B cell (primary cell): ENCODE measurements around the gene CTPS1. TPM values are rescaled to one million over a fixed set of nuclear protein-coding genes. Genes with fewer than 3 reads are reported as not detected.

Experiments
- ATAC-seq: fragments of 200-7000 bp; cut with Tn5 transposase; one replicate; pipeline ENCODE4 v1.10.0; 2021; ENCODE audit warnings: low read depth, mild to moderate bottlenecking, moderate number of reproducible peaks, moderate library complexity
- CTCF ChIA-PET: fragments of 350-600 bp; sonication (Branson Sonifier 250); formaldehyde crosslinking; loops from one replicate; lab custom pipeline; 2021; ENCODE audit warnings: antibody characterized with exemption, inconsistent platforms; lab: Charles Lee
- POLR2A ChIA-PET: fragments of 350-600 bp; sonication (Branson Sonifier 250); formaldehyde crosslinking; loops from one replicate; lab custom pipeline; 2021; ENCODE audit warnings: antibody characterized with exemption; lab: Charles Lee
- DNase-seq: peaks from one replicate; pipeline ENCODE4 v3.0.0; 2013
- H2AFZ ChIP-seq: 2 replicates; pipeline ENCODE4 v1.6.1; 2012; ENCODE audit warnings: mild to moderate bottlenecking, low read depth, low read length; ENCODE audit not compliant: insufficient read depth, poor library complexity, severe bottlenecking
- H3K27ac ChIP-seq, 2 donors: 1 replicate in 1 of 2; 2 replicates in 1 of 2; pipeline ENCODE4 v1.5.1; 2012 to 2013; ENCODE audit warnings: low read length in 2 of 2, mild to moderate bottlenecking in 2 of 2, moderate library complexity in 1 of 2
- H3K27me3 ChIP-seq, 4 experiments: fragments of 200-600 bp in 1 of 4; sonication (generic) in 1 of 4; replicated peaks in 1 of 4; 1 replicate in 2 of 4; 2 replicates in 2 of 4; pipeline versions ENCODE4 v1.6.1 to v1.7.0; 2013 to 2016; ENCODE audit warnings: low read length in 3 of 4, mild to moderate bottlenecking in 2 of 4, mixed read lengths in 1 of 4, moderate library complexity in 1 of 4; ENCODE audit not compliant: insufficient read depth in 4 of 4, control insufficient read depth in 3 of 4; ENCODE audit errors: control extremely low read depth in 1 of 4
- H3K36me3 ChIP-seq, 2 experiments: replicated peaks in 1 of 2; 1 replicate in 1 of 2; 2 replicates in 1 of 2; pipeline versions ENCODE4 v1.6.1 to v1.7.1; 2013; ENCODE audit warnings: low read length in 1 of 2; ENCODE audit not compliant: insufficient read depth in 2 of 2, control insufficient read depth in 1 of 2; ENCODE audit errors: control extremely low read depth in 1 of 2, extremely low read depth in 1 of 2
- H3K4me1 ChIP-seq, 2 donors: fragments of 200-600 bp in 1 of 2; sonication (generic) in 1 of 2; 1 replicate in 1 of 2; 2 replicates in 1 of 2; pipeline versions ENCODE4 v1.5.1 to v1.6.1; 2013 to 2017; ENCODE audit warnings: low read length in 2 of 2; ENCODE audit not compliant: control insufficient read depth in 2 of 2, insufficient read depth in 2 of 2
- H3K4me2 ChIP-seq: replicated peaks from 2 replicates; pipeline ENCODE3; 2012; ENCODE audit warnings: mild to moderate bottlenecking, low read depth, low read length; ENCODE audit not compliant: poor library complexity, severe bottlenecking
- H3K4me3 ChIP-seq, 5 experiments: fragments of 200-600 bp in 1 of 5; sonication (generic) in 1 of 5; 1 replicate in 3 of 5; 2 replicates in 2 of 5; pipeline versions ENCODE4 v1.5.1 to v1.7.0; 2011 to 2016; ENCODE audit warnings: low read length in 4 of 5, mild to moderate bottlenecking in 4 of 5, low read depth in 2 of 5, control low read depth in 1 of 5, moderate library complexity in 1 of 5; ENCODE audit not compliant: insufficient read depth in 1 of 5; ENCODE audit errors: control extremely low read depth in 1 of 5, extremely low read depth in 1 of 5
- H3K79me2 ChIP-seq: fragments of 200-600 bp; sonication (generic); one replicate; pipeline ENCODE4 v1.6.0; 2016; ENCODE audit warnings: low read length; ENCODE audit not compliant: control insufficient read depth, insufficient read depth
- H3K9ac ChIP-seq: fragments of 200-600 bp; sonication (generic); 2 replicates; pipeline ENCODE4 v1.6.1; 2017; ENCODE audit warnings: mild to moderate bottlenecking, low read length, moderate library complexity
- H3K9me3 ChIP-seq, 3 donors: one replicate each; pipeline versions ENCODE4 v1.6.1 to v1.7.1; 2013; ENCODE audit warnings: low read length in 2 of 3; ENCODE audit not compliant: control insufficient read depth in 2 of 3, insufficient read depth in 1 of 3; ENCODE audit errors: control extremely low read depth in 1 of 3
- H4K20me1 ChIP-seq: 2 replicates; pipeline ENCODE4 v1.6.0; 2012; ENCODE audit warnings: mild to moderate bottlenecking, low read length; ENCODE audit not compliant: insufficient read depth, control insufficient read depth, poor library complexity, severe bottlenecking
- H3K27ac Mint-ChIP-seq: one replicate; pipeline ENCODE4 v1.8.0; 2021; ENCODE audit warnings: mixed read lengths
- H3K27me3 Mint-ChIP-seq: one replicate; pipeline ENCODE4 v1.8.0; 2021; ENCODE audit warnings: mixed read lengths
- H3K4me1 Mint-ChIP-seq: one replicate; pipeline ENCODE4 v1.8.0; 2021; ENCODE audit warnings: mixed read lengths
- H3K4me3 Mint-ChIP-seq: one replicate; pipeline ENCODE4 v1.8.0; 2021; ENCODE audit warnings: mixed read lengths
- H3K9me3 Mint-ChIP-seq: one replicate; pipeline ENCODE4 v1.8.0; 2022; ENCODE audit warnings: mixed read lengths; ENCODE audit not compliant: insufficient read depth
- EZH2 ChIP-seq: IDR thresholded peaks from 2 replicates; pipeline ENCODE4 v1.6.1; 2012; ENCODE audit warnings: borderline replicate concordance, low read depth, mild to moderate bottlenecking, moderate library complexity, low read length; ENCODE audit not compliant: insufficient read depth, poor library complexity, severe bottlenecking
- WGBS: methylation state at CpG from one replicate; pipeline ENCODE4 v1.1.5; 2013; ENCODE audit warnings: missing lambda C conversion rate; ENCODE audit not compliant: insufficient coverage; 5-methylcytosine and 5-hydroxymethylcytosine counted together
- intact Hi-C: fragments of 100-400 bp; cut with micrococcal nuclease; formaldehyde crosslinking; loops from one replicate; pipeline ENCODE4 v1.10.0; 2022
- polyA minus RNA-seq: library from RNA; depleted of rRNA, polyadenylated mRNA; stranded (reverse); fragments of >200 nt; gene quantifications from 2 replicates; pipeline ENCODE4 v1.2.3, GENCODE V29; 2012
- polyA plus RNA-seq: library from polyadenylated mRNA; depleted of rRNA; stranded (reverse); fragments of >200 nt; gene quantifications from 2 replicates; pipeline ENCODE4 v1.2.3, GENCODE V29; 2012
- total RNA-seq, 2 donors: library from RNA; stranded (reverse); fragments of 120-200 nt in 1 of 2; gene quantifications; 1 replicate in 1 of 2; 2 replicates in 1 of 2; pipeline versions ENCODE4 v1.2.3 to v1.2.4, GENCODE V29; 2013 to 2022
- TF ChIP-seq, protein P1 (sequence below): fragments of 200-600 bp; IDR thresholded peaks from one replicate; pipeline ENCODE4 v1.8.0; 2022; ENCODE audit warnings: antibody characterized with exemption, mild to moderate bottlenecking

The CTPS1 gene
- 17.9 TPM in 2 replicates for total RNA-seq
- 11.9 TPM for total RNA-seq (2013)
- 9.2 and 11.6 TPM in 2 replicates for polyA plus RNA-seq
- 20.6 and 23.2 TPM in 2 replicates for polyA minus RNA-seq

DNA sequence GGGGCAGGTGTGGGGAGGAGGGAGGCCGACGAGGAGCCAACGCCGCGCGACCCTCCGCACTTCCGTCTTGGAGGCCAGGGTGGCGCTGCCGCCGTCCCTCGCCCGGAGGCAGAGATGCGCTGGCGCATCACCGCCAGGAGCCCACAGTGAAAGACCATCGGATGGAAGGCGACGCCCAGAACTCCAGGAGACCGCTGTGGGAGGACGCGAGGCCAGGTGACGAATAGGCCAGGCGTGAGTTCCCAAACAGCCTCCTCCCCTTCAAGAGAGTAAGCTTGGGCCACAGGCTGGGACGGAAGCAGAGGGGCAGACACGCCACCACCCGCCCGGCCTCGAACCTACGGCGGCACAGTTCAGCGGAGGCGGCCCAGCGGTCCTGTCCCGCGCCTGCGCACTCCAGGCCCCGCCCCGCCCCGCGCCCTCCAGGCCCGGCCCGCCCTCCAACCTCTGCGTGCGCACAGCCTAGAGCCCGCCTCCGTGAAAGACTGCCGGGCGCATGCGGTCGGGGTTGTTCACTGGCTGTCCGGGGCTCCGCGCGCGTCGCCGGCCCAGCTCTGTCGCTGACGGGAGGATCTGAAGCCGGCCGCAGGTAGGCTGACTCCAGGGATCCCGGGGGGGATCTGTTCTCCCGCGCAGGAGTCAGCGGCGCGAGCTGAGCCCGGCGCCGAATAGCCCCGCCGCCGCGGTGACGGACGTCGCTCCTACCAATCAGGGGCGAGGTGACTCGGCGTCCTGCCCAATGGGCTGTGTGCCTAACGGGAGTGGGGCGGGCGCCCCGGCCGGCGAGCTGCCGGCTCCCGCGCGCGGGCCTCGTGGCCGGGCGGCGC is at the start of gene CTPS1:
Gene CTPS1, plus strand, starts transcription at position 456 of the 827 bp plus-strand sequence. CDS start 3,595 bp downstream, outside the sequence.
- no peaks in the 10 kb centered on the region for H3K27me3 Mint-ChIP-seq
- TF ChIP-seq, protein P1, sequence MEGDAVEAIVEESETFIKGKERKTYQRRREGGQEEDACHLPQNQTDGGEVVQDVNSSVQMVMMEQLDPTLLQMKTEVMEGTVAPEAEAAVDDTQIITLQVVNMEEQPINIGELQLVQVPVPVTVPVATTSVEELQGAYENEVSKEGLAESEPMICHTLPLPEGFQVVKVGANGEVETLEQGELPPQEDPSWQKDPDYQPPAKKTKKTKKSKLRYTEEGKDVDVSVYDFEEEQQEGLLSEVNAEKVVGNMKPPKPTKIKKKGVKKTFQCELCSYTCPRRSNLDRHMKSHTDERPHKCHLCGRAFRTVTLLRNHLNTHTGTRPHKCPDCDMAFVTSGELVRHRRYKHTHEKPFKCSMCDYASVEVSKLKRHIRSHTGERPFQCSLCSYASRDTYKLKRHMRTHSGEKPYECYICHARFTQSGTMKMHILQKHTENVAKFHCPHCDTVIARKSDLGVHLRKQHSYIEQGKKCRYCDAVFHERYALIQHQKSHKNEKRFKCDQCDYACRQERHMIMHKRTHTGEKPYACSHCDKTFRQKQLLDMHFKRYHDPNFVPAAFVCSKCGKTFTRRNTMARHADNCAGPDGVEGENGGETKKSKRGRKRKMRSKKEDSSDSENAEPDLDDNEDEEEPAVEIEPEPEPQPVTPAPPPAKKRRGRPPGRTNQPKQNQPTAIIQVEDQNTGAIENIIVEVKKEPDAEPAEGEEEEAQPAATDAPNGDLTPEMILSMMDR = peak; percentile 13
- no peak for TF ChIP-seq EZH2
- peak within 1 kb of the TSS; percentile 94 for H3K27ac Mint-ChIP-seq
- Histone ChIP-seq H3K27me3 (no peaks in the 10 kb centered on the region), H3K36me3 (peaks cover 0 to 7% of the 10 kb centered on the region in 2 experiments), H3K79me2 (peaks cover 40% of the 10 kb centered on the region), H4K20me1 (no peaks in the 10 kb centered on the region), H3K27ac (peak within 1 kb of the TSS; percentile 82 to 87), H3K9me3 (no peaks in the 10 kb centered on the region), H3K4me1 (peaks cover 13 to 18% of the 10 kb centered on the region in 2 donors), H3K4me2 (peak within 1 kb of the TSS; percentile 87), H3K4me3 (peak within 1 kb of the TSS; percentile 45 to 89 (median 82)), H3K9ac (peak within 1 kb of the TSS; percentile 81), H2AFZ (peak within 1 kb of the TSS; percentile 100)
- no peaks in the 10 kb centered on the region for H3K9me3 Mint-ChIP-seq
- under 1% methylated on average over 96 of the region's 96 CpGs for WGBS
- POLR2A ChIA-PET = interaction anchor here (0.6 kb wide), 1 partner anchor 117 kb away, joined by 3 read pairs; no protein-coding TSS in a partner anchor
- DNase-seq (peak; percentile 97), ATAC-seq (peak; percentile 86)
- CTCF ChIA-PET = interaction anchor here (1.1 kb wide), 1 partner anchor 24 kb away, joined by 3 read pairs; no protein-coding TSS in a partner anchor
- intact Hi-C loops = loop anchor here (1.0 to 5.0 kb wide), 3 partner anchors 24 to 312 kb away; partner anchors contain the start of genes CITED4 and RIMS3
- H3K4me1 Mint-ChIP-seq = peaks cover 15% of the 10 kb centered on the region
- H3K4me3 Mint-ChIP-seq = peak within 1 kb of the TSS; percentile 97
